Measurements from ENCODE around the gene BBS2.

The BBS2 gene

GRCh38 chr16:56450986-56451752, 68.7 kb downstream of the BBS2 start, which contains the start of the genes NUDT21 and OGFOD1:
TSS of gene NUDT21 (minus strand) at chr16:56451332. CDS start at chr16:56451202, 130 bp downstream.
TSS of gene OGFOD1 (plus strand) at chr16:56451554. CDS start at chr16:56451613, 59 bp downstream.
- peak; percentile 89 to 100 (median 97) for DNase-seq
- intact Hi-C loops (cut with DNase I) = no loop called here

- intact Hi-C loops (cut with DNase I) = no loop called here
- DNase-seq = peak in 4 of 42 donors; percentile 20 to 32 (median 24)
These were observed 69.4 kb downstream of the BBS2 start for GRCh38 chr16:56450275-56450985.

GRCh38 chr16:56448005-56448404, 71.8 kb downstream of the BBS2 start:
- intact Hi-C loops (cut with DNase I) = no loop called here
- DNase-seq = no peak

GRCh38 chr16:56447286-56447685, 72.5 kb downstream of the BBS2 start:
- intact Hi-C loops (cut with DNase I) = no loop called here
- DNase-seq = no peak

GRCh38 chr16:56438038-56438437, 81.8 kb downstream of the BBS2 start:
- intact Hi-C loops (cut with DNase I) = no loop called here
- no peak for DNase-seq

- DNase-seq = no peak
- intact Hi-C loops (cut with DNase I) = no loop called here
These were observed 83.6 kb downstream of the BBS2 start for GRCh38 chr16:56436258-56436657.

Data from head of caudate nucleus (tissue), 42 donors.